Right atrium auricular region (tissue), 2 donors: Measurements from ENCODE around the gene RUNX2. TPM values are rescaled to one million over a fixed set of nuclear protein-coding genes. Genes with fewer than 3 reads are reported as not detected.

Experiments used
- DNase-seq: peaks from one replicate; pipeline ENCODE4 v3.0.0-alpha.2; 2019; ENCODE audit warnings: low spot score
- H3K27ac ChIP-seq, 2 donors: fragments of 200-600 bp; sonication (generic); 1 replicate in 1 of 2; 2 replicates in 1 of 2; pipeline ENCODE4 v1.5.1; 2016 to 2019
- H3K27me3 ChIP-seq, 2 donors: fragments of 200-600 bp; sonication (generic); one replicate each; pipeline versions ENCODE4 v1.5.1 to v1.6.0; 2017 to 2019
- H3K36me3 ChIP-seq: fragments of 200-600 bp; sonication (generic); one replicate; pipeline ENCODE4 v1.5.1; 2016
- H3K4me1 ChIP-seq, 2 donors: fragments of 200-600 bp; sonication (generic); one replicate each; pipeline versions ENCODE4 v1.5.1 to v1.6.0; 2017 to 2019
- H3K4me3 ChIP-seq, 2 donors: fragments of 200-600 bp; sonication (generic); 1 replicate in 1 of 2; 2 replicates in 1 of 2; pipeline ENCODE4 v1.5.1; 2017 to 2019; ENCODE audit warnings: mild to moderate bottlenecking in 1 of 2, moderate library complexity in 1 of 2
- H3K9me3 ChIP-seq, 2 donors: fragments of 200-600 bp; sonication (generic); one replicate each; pipeline ENCODE4 v1.5.1; 2019
- CTCF ChIP-seq, 2 donors: fragments of 200-600 bp; sonication (generic); IDR thresholded peaks; one replicate each; pipeline ENCODE4 v1.5.1; 2019; ENCODE audit warnings: antibody characterized with exemption in 2 of 2
- total RNA-seq, 2 donors: library from RNA; depleted of rRNA; stranded (reverse); fragments of >200 nt; gene quantifications; one replicate each; pipeline ENCODE4 v1.1.0, GENCODE V29; 2016

Gene RUNX2
- total RNA-seq, 2 donors from 2014 or later, result 0.55 to 0.85 TPM

- Histone ChIP-seq H3K4me3 (no peak overlapping the region), H3K4me1 (no peaks in the 10 kb centered on the region), H3K27ac (no peak overlapping the region), H3K27me3 (no peaks in the 10 kb centered on the region), H3K9me3 (peaks cover 0 to 4% of the 10 kb centered on the region in 2 donors), H3K36me3 (no peaks in the 10 kb centered on the region)
- no peak for DNase-seq
- TF ChIP-seq CTCF (IDR thresholded peaks at IDR 0.05), result no peak
These were observed 30.8 kb upstream of the RUNX2 start for GRCh38 chr6:45297320-45297719.

GRCh38 chr6:45299096-45299581 lies 29.0 kb upstream of the RUNX2 start:
- Histone ChIP-seq H3K9me3 (no peaks in the 10 kb centered on the region), H3K27ac (no peak overlapping the region), H3K4me3 (no peak overlapping the region), H3K36me3 (no peaks in the 10 kb centered on the region), H3K4me1 (no peaks in the 10 kb centered on the region), H3K27me3 (no peaks in the 10 kb centered on the region)
- no peak for DNase-seq
- TF ChIP-seq CTCF (IDR thresholded peaks at IDR 0.05), result no peak

GRCh38 chr6:45300736-45301135 lies 27.4 kb upstream of the RUNX2 start:
- Histone ChIP-seq H3K4me3 (no peak overlapping the region), H3K27me3 (no peaks in the 10 kb centered on the region), H3K4me1 (no peaks in the 10 kb centered on the region), H3K36me3 (no peaks in the 10 kb centered on the region), H3K9me3 (no peaks in the 10 kb centered on the region), H3K27ac (no peak overlapping the region)
- no peak for DNase-seq
- no peak for TF ChIP-seq CTCF (IDR thresholded peaks at IDR 0.05)

GRCh38 chr6:45301348-45302142 lies 26.6 kb upstream of the RUNX2 start:
- no peak for TF ChIP-seq CTCF (IDR thresholded peaks at IDR 0.05)
- no peaks in the 10 kb centered on the region for H3K9me3 ChIP-seq
- no peak overlapping the region for H3K4me3 ChIP-seq
- no peaks in the 10 kb centered on the region for H3K4me1 ChIP-seq
- no peak overlapping the region for H3K27ac ChIP-seq
- H3K27me3 ChIP-seq, result no peaks in the 10 kb centered on the region
- DNase-seq, result no peak
- H3K36me3 ChIP-seq, result no peaks in the 10 kb centered on the region

- no peak for TF ChIP-seq CTCF (IDR thresholded peaks at IDR 0.05)
These were observed 25.3 kb upstream of the RUNX2 start for GRCh38 chr6:45302832-45303231.

More at GRCh38 chr6:45302832-45303231, 25.3 kb upstream of the RUNX2 start:
- Histone ChIP-seq H3K36me3 (no peaks in the 10 kb centered on the region), H3K27me3 (no peaks in the 10 kb centered on the region), H3K4me1 (no peaks in the 10 kb centered on the region), H3K4me3 (no peak overlapping the region), H3K27ac (no peak overlapping the region), H3K9me3 (no peaks in the 10 kb centered on the region)
- no peak for DNase-seq
